GM19324 (cell line): ENCODE results near the gene RPE.

Experiments used
- ATAC-seq: cut with Tn5 transposase; IDR thresholded peaks from one replicate; pipeline ENCODE4 v1.9.1; 2021; ENCODE audit warnings: mild to moderate bottlenecking, moderate library complexity; ENCODE audit not compliant: unreplicated experiment, low FRiP score

The RPE gene

DNA sequence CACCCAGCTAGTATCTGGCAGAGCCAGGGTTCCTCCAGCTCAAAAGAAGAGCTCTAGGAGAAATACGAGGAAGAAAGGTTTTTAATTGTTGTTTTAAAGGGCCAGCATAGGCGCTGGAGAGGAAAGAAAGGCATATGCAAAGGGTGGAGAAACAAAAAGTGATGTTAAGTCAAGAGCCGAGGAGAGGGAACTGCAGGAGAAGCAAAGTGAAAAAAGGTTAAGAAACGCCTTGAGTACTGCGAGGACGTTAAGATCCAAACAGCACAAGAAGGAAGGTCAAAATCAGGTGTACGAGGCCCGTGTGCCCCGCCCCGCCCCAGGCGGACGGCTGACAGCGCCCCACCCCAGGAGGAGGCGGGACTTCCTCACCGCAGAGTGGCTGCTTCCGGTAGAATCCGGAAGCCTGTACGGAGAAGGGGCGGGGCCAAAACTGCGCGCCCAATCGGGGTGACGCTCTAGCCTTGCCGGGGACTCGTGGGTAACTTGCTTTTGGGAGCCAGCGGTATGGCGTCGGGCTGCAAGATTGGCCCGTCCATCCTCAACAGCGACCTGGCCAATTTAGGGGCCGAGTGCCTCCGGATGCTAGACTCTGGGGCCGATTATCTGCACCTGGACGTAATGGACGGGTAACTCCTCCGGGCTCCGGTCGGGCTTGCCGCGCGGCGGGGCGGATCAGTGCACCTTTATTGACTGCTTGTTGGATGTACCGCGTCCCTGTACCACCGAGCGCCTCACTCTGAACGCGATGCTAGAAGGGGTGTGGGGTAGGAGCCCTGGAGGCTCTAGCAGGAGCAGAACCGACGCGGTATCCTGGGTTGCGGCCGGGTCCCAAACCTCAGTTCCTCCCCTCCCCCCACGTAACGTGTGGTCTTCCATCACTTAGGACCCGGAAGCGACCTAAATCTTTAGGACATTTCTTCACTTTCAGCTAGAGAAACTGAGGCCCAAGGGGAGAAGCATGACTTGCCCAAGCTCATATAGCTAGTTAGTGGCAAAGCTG lies at the start of gene RPE:
Gene RPE, plus strand, starts transcription at position 481 of the 1,000 bp plus-strand sequence. Its CDS starts 24 bp downstream, at position 505.
- peak; percentile 100 for ATAC-seq

DNA sequence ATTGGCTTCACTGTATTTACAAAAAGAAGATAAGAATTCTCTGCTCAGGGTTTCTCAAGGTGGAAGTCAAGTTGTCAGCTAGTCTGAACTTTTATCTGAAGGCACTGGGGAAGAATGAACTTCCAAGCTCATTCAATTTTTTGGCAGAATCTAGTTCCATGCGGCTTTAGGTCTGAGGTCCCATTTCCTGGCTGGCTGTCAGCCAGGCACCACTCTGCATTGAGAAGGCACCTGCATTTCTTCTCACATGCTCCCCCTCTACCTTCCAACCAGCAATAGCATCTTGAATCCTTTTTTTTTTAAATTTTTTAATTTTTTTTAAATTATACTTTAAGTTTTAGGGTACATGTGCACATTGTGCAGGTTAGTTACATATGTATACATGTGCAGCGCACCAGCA lies 46.2 kb upstream of the RPE start:
- no peak for ATAC-seq

DNA sequence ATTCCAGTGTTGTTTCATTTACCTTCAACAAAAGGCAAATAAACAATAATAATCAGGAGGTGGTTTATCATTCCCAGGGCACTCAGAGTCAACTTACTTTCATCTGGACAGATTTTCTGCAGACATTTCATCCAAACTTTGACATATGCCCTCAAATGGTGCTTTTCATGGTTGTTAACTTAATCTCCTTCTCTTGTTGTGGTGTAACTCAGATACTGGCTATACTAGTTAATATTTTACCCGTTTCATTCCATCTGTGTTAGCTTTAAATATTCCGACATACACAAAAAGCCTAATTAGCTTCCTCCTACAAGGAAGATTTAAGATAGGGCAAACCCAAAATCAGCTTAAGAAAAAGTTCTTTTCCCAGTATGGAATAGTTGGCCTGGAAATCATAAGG lies 44.4 kb upstream of the RPE start:
- no peak for ATAC-seq

DNA sequence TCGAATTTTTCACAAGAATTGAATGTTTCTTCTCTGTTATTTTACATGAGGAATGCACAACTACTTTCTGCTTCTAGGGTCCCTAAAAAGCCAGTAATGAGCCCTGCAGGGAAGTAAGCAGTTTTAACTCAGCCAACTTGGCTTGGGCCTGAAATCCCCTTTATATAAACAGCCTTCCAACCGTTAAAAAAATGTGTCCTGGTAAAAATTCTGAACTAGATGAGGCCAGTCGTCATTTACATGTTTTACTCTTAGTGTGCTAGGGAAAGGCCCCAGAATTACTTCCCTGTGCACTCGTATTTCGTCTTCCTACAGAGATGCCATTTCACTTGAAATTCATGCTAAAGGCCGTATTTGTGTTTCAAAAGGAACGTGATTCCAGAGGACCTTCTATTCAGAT lies 42.4 kb upstream of the RPE start:
- no peak for ATAC-seq

DNA sequence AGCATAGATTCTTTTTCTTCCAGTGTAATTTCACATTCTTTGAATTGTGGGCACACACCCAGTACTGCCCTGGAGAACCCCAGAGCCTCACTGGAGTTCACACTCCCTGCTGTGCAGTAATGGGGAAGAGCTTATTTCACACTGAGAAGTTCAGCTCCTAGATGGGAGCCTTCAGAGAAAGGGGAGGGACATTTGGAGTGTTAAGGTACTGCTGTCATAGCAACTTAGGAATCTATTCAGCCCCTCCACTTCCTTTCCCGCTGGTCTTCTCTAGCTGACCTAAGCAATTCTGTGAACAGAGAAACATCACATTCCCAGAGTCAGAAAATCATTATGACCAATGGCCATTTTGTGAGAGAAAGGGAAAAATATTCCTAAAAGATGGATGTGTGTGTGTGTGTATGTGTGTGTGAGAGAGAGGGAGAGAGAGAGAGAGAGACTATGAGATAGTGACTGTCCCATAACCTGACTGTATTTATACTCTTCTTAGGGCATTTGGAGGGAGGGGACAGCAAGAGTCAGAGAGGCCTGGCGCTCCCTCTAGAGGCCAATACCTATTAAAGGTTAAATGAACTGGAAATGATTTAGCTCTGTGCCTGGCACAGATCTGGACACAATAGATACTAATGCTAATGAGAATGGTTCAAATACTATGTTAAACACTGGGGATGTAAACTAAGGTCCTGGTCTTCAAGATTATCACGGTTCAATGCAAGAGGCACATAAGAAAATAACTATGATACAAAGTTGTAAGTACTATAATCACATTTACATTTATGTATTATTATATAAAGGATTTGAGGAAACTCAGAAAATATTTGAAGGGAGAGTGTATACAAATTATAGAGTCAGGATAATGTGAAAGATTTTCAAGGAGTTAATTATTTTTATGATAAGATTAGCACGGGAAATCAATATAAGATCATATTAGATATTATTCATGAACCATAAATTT lies 41.5 kb upstream of the RPE start:
- peak; percentile 87 for ATAC-seq

DNA sequence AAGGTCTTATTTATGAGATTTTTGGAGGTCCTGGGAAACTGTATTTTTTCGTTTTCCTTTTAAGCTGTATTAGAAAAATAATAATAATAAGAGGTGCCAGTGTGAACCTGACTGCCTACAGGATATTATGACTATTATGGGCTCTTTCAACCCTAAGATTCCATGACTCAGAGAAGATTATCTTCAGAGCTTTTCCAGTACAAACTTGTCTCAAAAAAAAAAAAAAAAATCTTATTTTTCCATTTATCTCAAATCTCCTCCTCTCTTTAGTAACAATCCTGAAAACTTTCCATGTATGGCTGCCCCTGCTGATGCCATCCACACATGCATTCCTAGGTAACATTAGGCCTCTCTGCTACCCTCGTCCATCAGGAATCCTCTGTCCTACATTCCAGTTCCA lies 36.7 kb upstream of the RPE start:
- no peak for ATAC-seq

DNA sequence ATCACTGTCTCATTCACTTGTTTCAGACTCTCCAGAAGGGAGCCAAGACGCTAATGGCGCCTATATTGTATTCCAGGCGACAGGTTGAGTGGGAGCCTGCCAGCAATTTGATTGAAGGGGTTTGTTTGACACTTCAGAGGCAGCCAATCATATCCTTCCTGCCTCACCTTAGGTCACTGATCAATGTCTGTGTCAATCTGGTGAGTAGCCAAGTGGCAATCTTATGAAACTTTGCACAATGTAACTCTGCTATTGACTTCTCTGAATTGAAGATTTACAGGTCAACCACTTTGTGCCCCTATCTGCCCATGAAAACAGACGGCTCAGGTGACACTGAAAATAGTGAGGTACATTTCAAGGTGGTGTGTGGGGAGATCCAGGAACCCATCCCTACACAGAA lies 32.7 kb upstream of the RPE start:
- no peak for ATAC-seq

DNA sequence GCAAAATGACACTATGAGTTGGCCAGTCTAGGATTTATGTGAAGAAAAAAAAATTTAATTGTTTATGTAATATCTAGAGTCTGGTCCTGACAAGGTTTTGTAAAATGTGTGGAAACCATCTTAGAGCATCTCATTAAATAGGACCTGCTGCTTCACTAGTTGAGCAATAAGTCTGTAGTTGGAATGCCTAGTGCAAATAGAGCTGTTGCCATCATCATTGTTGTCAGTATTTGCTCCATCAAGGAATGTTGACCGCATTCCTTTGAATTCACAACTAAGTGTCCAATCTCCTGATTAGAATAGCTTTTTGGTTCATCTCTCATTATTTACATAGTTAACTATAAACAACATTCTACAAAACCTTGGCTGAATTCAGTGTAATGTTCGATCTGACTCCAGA lies 32.2 kb upstream of the RPE start:
- no peak for ATAC-seq

DNA sequence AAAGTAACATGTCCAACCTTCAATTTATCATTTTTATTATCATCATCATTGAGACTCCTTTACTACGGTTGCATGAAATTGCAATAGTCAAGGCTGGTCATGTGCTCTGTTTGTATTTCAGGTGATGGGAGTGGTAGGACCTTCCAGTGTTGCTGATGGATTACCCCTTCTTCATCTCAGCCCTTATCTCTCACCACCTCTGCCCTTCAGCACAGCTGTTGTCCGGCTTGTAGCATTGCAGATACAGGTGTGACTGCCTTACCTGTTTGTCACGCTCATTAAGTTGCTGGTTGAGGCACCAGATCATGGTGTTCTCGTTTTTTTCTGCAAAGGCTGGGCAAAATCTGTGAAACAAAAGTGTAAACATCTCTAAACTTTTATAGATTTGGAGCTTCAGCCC lies 31.7 kb upstream of the RPE start:
- ATAC-seq, result no peak

DNA sequence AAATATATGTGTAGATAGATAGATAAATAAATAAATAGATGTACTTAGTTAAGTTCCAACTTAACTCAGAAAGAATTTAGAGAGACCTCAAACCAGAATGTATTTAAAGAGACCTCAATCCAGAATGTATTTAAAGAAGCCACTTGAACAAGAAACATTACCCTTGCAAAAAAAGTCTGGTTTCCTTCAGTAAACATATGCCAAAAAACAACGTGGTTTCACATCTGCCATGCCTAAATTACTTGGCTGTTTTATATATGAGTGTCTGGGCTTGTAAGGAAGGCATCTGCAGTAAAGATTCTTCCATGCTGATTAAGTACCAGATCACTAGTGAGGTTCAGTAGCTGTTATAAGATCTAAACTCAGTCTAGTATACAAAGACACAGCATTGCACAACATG lies 29.1 kb upstream of the RPE start:
- no peak for ATAC-seq

DNA sequence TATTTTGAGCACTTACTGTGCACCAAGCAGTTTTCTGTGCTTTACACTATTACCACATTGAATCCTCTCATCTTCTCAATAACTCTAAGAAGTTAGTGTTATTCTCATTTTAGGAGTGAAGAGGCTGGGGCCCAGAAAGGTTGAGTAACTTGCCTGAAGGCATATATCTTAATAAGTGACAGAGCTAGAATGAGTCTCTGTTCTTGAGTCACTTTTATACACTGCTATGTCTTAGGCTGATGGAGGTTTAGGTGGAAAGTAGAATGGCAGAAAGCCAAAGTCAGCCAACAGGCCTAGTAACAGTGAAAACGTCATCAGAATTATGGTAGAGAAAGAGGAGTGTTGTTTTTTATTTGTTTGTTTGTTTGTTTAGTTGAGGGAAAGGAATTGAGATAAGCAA lies 27.9 kb upstream of the RPE start:
- no peak for ATAC-seq

DNA sequence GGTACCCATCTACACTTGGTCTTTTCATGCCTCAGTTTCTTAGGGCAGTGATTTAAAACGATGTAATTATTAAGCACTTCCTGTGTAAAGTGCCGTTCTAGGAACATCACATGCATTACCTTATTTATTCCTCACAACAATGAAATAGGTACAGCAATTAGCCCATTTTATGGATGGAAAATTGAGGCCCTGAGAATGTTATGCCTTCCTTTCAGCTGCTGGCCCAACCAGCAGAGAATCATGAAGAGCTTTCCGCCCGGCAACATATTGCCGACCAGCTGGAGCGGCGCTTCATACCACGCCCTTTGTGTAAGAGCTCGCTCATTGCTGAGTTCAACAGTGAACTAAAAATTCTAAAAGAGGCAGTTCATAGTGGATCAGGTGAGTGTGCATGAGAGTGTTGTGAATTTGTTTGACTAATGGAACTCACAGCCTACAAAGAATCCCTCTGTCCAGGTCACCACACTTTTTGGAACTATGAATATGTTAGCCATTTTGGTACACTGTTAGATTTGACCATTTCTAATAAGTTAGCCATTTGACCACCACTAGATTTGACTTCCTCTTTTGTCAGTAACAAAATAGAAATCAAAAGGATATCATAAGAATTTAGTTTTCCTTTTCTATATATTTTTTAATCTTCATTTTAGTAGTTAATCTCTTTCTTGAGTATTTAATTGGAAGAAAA lies 25.6 kb upstream of the RPE start:
- peak; percentile 60 for ATAC-seq

DNA sequence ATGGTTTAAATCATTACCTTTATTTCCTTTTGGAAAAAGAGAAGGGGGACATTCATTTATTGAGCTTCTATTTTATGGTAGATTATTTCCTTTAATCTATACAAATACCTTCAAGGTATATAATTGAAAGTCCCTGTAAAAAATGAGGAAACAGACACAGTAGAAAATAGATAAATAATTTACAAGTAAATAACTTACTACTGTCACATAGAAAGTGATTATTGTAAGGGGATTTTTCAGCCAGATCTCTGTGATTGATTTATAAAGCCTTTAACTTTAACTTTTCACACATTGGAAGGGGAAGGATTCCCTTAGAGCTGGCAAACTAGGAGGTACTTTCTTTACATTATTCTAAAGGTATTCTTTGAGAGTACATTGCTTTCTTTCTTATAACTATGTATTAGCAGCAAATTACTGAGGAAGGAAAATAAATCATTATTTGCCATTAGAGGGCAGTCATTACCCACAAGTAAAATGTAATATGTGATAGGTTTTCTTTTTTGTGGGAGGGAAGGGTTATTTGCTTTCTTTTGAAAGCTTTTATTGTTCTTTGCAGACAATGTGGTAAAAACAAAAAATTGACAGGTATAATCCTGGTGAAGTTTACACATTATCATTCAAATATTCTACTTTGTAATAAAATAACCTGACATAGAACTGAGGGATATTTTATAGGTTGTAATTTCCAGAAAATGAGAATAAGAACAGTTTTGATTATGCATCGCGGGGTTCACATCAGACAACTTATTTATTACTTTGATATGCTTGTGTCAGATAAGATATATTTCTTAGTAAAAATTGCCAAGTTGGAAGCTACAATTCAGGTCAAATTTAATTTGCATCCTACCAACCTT lies 24.8 kb upstream of the RPE start:
- no peak for ATAC-seq

DNA sequence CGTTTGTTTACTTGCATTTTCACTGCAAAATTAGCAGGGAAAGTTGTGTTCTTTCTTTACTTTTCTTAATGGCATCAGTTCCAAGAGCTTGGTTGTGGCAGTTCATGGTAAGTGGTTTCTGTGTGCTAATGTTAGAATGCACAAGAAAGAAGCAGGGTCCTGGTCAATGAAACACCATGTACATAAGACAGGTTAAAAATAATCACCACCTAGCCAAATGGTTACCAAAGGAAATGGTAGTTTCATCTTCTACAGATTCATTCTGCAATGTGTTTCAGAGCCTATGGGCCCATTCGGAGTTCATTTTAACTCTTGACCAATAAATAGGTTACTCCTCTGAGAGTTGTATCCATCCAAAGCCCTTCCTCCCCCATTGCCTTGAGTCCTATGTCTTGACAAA lies 18.1 kb upstream of the RPE start:
- ATAC-seq, result no peak

DNA sequence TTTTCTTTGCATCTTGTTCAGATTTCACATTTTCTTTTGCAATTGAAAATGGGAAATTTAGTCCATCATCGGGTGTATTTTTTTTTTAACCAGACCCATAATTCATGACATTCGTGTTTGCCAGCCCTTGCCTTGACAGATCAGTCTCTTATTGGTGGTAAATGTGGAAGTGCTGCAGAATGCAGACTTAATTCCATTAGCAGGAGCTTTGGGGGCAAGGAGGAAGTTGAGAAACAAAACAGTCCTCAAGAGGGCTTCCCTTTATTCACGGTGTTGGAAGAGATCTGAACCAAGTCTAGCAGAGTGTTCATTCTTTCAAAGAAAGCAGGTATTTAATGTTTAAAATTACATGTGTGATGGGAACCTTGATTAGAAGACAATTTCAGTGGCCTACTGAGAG lies 16.6 kb upstream of the RPE start:
- no peak for ATAC-seq

DNA sequence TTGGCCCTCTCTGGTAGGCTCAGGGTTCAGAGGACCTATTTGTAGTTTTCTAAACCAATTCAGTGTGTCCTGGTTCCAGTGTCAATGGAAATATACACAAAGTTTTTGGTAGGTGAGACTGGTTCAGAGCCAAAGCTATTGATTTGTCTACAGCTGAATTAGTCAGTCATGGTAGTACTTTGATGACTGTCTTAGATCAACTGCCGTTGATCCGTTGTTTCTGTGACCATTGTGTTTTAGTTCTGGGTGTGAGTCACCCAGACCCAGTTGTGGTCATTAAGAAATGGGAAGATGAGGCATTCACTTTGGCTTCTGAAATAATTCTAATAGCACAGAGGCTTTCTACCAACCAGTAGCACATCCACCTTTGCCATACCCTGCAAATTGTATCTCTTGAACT lies 16.0 kb upstream of the RPE start:
- ATAC-seq, result no peak

DNA sequence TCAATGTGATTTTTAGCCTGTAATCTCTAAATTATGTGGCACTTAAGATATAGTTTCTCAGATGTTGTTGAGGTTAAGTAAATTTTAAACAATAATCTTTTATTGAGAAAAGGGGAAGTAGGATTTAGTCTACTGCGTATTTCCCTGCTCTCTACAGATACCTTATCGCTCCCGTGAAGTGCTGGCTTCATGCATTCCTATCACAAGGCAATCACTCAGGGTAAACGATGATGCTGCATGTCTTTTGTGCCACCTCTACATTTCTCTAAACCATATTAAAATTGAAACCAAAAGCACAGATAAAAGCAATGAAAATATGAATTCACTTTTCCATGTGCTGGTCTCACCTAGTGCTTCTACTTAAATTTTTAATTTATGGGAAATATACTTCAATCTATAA lies 14.4 kb upstream of the RPE start:
- no peak for ATAC-seq

DNA sequence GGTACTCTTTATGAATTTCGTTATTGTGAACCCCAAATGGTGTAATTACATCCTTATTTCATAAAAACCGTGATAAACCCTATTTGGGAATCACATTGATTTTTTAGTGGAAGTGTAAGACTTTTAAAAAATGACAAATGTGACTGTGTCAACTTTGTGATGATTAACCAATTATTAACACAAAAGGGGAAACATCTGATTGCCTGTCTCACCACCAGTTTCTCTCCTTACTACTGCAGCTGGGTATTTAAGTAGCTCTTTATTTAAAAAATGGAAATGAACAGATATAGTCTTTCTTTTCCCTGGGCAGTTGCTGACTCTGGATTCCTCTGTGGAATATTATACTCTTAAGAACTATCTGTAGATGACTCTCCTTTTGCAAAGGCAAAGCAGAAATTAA lies 11.6 kb upstream of the RPE start:
- no peak for ATAC-seq

DNA sequence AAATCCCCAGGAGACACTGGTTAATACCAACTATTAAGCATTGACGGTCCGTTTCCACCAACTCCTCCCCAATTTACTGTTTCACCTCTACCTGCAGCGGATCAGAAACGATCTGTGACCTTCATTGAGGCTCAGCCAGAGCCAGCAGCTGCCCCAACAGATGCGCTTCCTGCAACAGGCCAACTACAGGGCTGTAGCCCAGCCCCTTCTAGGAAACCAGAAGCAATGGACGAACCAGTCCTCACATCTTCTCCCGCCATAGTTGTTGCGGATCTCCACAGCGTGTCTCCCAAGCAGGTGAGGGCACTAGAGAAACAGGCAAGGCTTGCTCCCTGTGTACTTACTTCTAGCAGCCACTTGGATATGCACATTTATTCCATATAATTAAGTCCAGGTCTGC lies 8.5 kb upstream of the RPE start:
- ATAC-seq, result no peak

DNA sequence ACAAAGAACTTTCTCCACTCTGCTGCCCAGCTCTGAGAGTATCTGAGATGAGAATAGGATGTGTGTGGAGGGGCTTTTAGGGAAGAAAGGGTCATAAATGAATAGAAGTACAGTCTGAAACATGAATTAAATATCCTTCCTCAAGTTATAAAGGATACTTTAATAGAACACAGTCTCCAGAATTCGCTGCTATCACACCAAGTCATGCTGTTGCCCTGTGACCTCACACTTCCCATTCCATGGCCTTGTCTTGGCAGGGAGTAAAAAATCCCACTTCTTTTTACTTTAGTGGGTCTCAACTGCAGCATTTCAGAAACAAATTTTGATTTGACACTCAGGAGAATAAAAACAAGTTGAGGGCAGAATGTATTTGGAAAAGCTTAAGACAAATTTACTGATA lies 3.8 kb upstream of the RPE start:
- ATAC-seq, result no peak
